HepG2 (cell line): Measurements from ENCODE around the gene SESN3. TPM values are rescaled to one million over a fixed set of nuclear protein-coding genes. Genes with fewer than 3 reads are reported as not detected.

Experiments
- BCL6 ChIP-seq: IDR thresholded peaks from 2 replicates; pipeline ENCODE4 v1.6.1; 2016; ENCODE audit warnings: missing genetic modification reagents, missing compliant biosample characterization
- CBFB ChIP-seq: sonication (generic); formaldehyde crosslinking; IDR thresholded peaks from 2 replicates; pipeline ENCODE4 v1.4.0; 2020; ENCODE audit warnings: missing genetic modification reagents
- CTCF ChIP-seq: sonication (generic); formaldehyde crosslinking; IDR thresholded peaks from 2 replicates; pipeline ENCODE4 v1.5.0; 2020; ENCODE audit warnings: mild to moderate bottlenecking, missing genetic modification reagents, moderate library complexity
- ELF3 ChIP-seq: IDR thresholded peaks from 2 replicates; pipeline ENCODE4 v1.6.1; 2016; ENCODE audit warnings: missing genetic modification reagents, missing compliant biosample characterization
- ETV5 ChIP-seq: IDR thresholded peaks from 2 replicates; pipeline ENCODE4 v1.6.1; 2018; ENCODE audit warnings: missing biosample characterization, missing genetic modification reagents, inconsistent platforms, borderline replicate concordance
- GABPB1 ChIP-seq: IDR thresholded peaks from 2 replicates; pipeline ENCODE4 v1.6.1; 2016; ENCODE audit warnings: mild to moderate bottlenecking, missing genetic modification reagents, moderate library complexity, missing compliant biosample characterization
- HDAC1 ChIP-seq: sonication (generic); formaldehyde crosslinking; IDR thresholded peaks from 2 replicates; pipeline ENCODE4 v1.5.1; 2020; ENCODE audit warnings: mild to moderate bottlenecking, missing genetic modification reagents
- HOMEZ ChIP-seq: IDR thresholded peaks from 2 replicates; pipeline ENCODE4 v1.6.1; 2016; ENCODE audit warnings: low read depth
- MTERF4 ChIP-seq: sonication (generic); formaldehyde crosslinking; IDR thresholded peaks from 2 replicates; pipeline ENCODE4 v1.8.0; 2023; ENCODE audit warnings: mild to moderate bottlenecking, missing genetic modification reagents
- PCBP2 ChIP-seq: fragments of 200-400 bp; formaldehyde crosslinking; optimal IDR thresholded peaks from 2 replicates; pipeline ENCODE3; 2018; ENCODE audit warnings: low read length, low read depth; ENCODE audit not compliant: poor library complexity, severe bottlenecking
- POGZ ChIP-seq: sonication (generic); formaldehyde crosslinking; IDR thresholded peaks from 2 replicates; pipeline ENCODE4 v1.4.0; 2020; ENCODE audit warnings: mild to moderate bottlenecking, missing genetic modification reagents
- RCOR2 ChIP-seq: IDR thresholded peaks from 2 replicates; pipeline ENCODE4 v1.6.1; 2016; ENCODE audit warnings: missing biosample characterization, missing genetic modification reagents
- RFX5 ChIP-seq: IDR thresholded peaks from 2 replicates; pipeline ENCODE4 v1.6.1; 2011; ENCODE audit warnings: low read depth, low read length, improper control_type of control experiment
- RXRB ChIP-seq: IDR thresholded peaks from 2 replicates; pipeline ENCODE4 v1.6.1; 2016; ENCODE audit warnings: borderline replicate concordance, missing genetic modification reagents, missing compliant biosample characterization
- SALL1 ChIP-seq: sonication (generic); formaldehyde crosslinking; IDR thresholded peaks from 2 replicates; pipeline ENCODE4 v1.8.0; 2022; ENCODE audit warnings: mild to moderate bottlenecking, missing genetic modification reagents
- SAP130 ChIP-seq: IDR thresholded peaks from 2 replicates; pipeline ENCODE4 v1.6.1; 2016; ENCODE audit warnings: low read depth
- SP1 ChIP-seq, 2 experiments: fragments of 450-650 bp in 1 of 2; sonication (generic) in 1 of 2; formaldehyde crosslinking in 1 of 2; IDR thresholded peaks; 2 replicates each; pipeline versions ENCODE4 v1.4.0 to v1.6.1; 2016 to 2020; ENCODE audit warnings: missing genetic modification reagents in 1 of 2
- SP2 ChIP-seq: sonication (generic); formaldehyde crosslinking; IDR thresholded peaks from 2 replicates; pipeline ENCODE4 v1.5.1; 2020; ENCODE audit warnings: mild to moderate bottlenecking, missing genetic modification reagents
- SP4 ChIP-seq: sonication (generic); formaldehyde crosslinking; IDR thresholded peaks from 2 replicates; pipeline ENCODE4 v1.8.1; 2023; ENCODE audit warnings: mild to moderate bottlenecking, missing genetic modification reagents
- ZFX ChIP-seq: sonication (generic); formaldehyde crosslinking; IDR thresholded peaks from 2 replicates; pipeline ENCODE4 v1.4.0; 2020; ENCODE audit warnings: mild to moderate bottlenecking, low read depth, missing genetic modification reagents, moderate library complexity
- ZMYM4 ChIP-seq: sonication (generic); formaldehyde crosslinking; IDR thresholded peaks from 2 replicates; pipeline ENCODE4 v1.8.1; 2023; ENCODE audit warnings: mild to moderate bottlenecking, missing genetic modification reagents
- ZNF17 ChIP-seq: sonication (generic); formaldehyde crosslinking; IDR thresholded peaks from 2 replicates; pipeline ENCODE4 v1.5.0; 2020; ENCODE audit warnings: mild to moderate bottlenecking, missing genetic modification reagents
- ZNF530 ChIP-seq: sonication (generic); formaldehyde crosslinking; IDR thresholded peaks from 2 replicates; pipeline ENCODE4 v1.5.0; 2020; ENCODE audit warnings: low read depth, mild to moderate bottlenecking, missing genetic modification reagents
- ZNF672 ChIP-seq: sonication (generic); formaldehyde crosslinking; IDR thresholded peaks from 2 replicates; pipeline ENCODE4 v1.8.1; 2022; ENCODE audit warnings: missing genetic modification reagents
- ZNF737 ChIP-seq: sonication (generic); formaldehyde crosslinking; IDR thresholded peaks from 2 replicates; pipeline ENCODE4 v1.5.0; 2020; ENCODE audit warnings: missing genetic modification reagents, mild to moderate bottlenecking, borderline replicate concordance
- polyA plus RNA-seq, 8 experiments: library from polyadenylated mRNA; depleted of rRNA in 3 of 8; stranded (reverse) in 7 of 8; unstranded in 1 of 8; fragments of >200 nt; fragmentation: Illumina TruSeq in 4 of 8; extraction: Trizol in 4 of 8; gene quantifications; 2 replicates each; pipeline versions ENCODE4 v1.2.1 to v1.2.3, GENCODE V29; 2011 to 2016; ENCODE audit warnings: low read depth in 4 of 8, missing spikeins in 1 of 8, mixed read lengths in 1 of 8; ENCODE audit not compliant: insufficient read depth in 1 of 8
- total RNA-seq, 5 experiments: library from RNA; depleted of rRNA; stranded (reverse); fragments of >200 nt; fragmentation: Illumina TruSeq; extraction: Trizol; gene quantifications; 2 replicates each; pipeline ENCODE4 v1.2.3, GENCODE V29; 2016; ENCODE audit warnings: low read depth in 1 of 5
- TF ChIP-seq, protein P1 (sequence below): sonication (generic); formaldehyde crosslinking; IDR thresholded peaks from 2 replicates; pipeline ENCODE4 v1.8.1; 2023; ENCODE audit warnings: mild to moderate bottlenecking, moderate library complexity, missing genetic modification reagents

SESN3 gene
- total and polyA plus RNA-seq, 2 of the 13 experiments (the other 11 are each of a cell fraction or from before 2014, with no cell fraction given), result 0.53 to 0.86 TPM

DNA sequence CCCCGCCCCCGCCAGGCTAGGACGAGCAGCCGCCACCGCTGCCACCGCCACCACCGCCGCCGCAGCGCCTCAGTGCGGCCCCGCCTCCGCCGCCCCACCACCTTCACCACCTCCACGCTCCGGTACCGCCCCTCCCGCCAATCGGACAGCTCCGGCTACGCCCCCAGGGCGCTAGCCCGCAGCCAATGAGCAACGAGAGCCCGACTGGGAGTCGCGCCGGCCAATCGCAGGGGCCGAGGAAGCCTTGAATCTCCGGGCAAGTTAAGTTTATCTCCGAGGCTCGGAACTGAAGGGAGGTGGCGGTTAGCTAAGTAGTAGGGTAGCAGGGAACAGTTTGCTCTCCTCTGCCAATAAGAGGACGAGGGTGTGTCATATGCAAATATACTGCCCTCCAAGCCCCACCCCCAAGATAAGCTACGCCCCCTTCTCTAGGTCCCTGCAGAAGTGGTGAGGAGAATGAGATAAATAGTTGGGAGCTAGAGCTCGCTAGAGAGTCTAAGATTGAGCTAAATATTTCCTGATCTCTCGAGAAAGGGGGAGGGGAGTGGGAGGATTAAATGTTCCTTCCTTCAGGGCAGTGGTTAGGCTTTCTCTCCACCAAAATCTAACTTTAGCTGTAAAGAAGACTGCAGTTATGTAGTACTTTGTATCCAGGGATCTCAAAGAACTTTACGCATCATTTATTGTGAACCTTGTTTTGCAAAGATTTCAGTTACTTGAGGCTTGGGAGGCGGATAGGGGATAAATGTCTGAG lies at the start of gene SESN3 (continued):
- TF ChIP-seq ZNF17 (CRISPR knock-in tag) (no peak), GABPB1 (peak; percentile 72; the same call in 1 of the 2 replicates), RFX5 (peak; percentile 96), ZNF530 (no peak), SALL1 (CRISPR knock-in tag) (peak; percentile 42; the same call in 1 of the 2 replicates), RCOR2 (CRISPR knock-in tag) (no peak), ZFX (0 out of 2 replicates have a peak, but pooled peaks have one; percentile 26), HOMEZ (CRISPR knock-in tag) (peak; percentile 89), PCBP2 (no peak), MTERF4 (CRISPR knock-in tag) (no peak), SP4 (peak; percentile 69), POGZ (peak; percentile 92), ETV5 (CRISPR knock-in tag) (no peak), SP1 (IDR thresholded peaks at IDR 0.05) (no peak), SP1 (CRISPR knock-in tag; IDR thresholded peaks at IDR 0.05) (peak; percentile 53), RXRB (CRISPR knock-in tag) (no peak), ELF3 (CRISPR knock-in tag) (no peak), BCL6 (CRISPR knock-in tag) (no peak), ZNF672 (CRISPR knock-in tag) (no peak), CTCF (0 out of 2 replicates have a peak, but pooled peaks have one; percentile 8), ZNF737 (CRISPR knock-in tag) (no peak), CBFB (CRISPR knock-in tag) (no peak), ZMYM4 (CRISPR knock-in tag) (peak; percentile 89), HDAC1 (CRISPR knock-in tag) (no peak), SAP130 (CRISPR knock-in tag) (0 out of 2 replicates have a peak, but pooled peaks have one; percentile 41), SP2 (CRISPR knock-in tag) (peak; percentile 76)
- TF ChIP-seq, protein P1, sequence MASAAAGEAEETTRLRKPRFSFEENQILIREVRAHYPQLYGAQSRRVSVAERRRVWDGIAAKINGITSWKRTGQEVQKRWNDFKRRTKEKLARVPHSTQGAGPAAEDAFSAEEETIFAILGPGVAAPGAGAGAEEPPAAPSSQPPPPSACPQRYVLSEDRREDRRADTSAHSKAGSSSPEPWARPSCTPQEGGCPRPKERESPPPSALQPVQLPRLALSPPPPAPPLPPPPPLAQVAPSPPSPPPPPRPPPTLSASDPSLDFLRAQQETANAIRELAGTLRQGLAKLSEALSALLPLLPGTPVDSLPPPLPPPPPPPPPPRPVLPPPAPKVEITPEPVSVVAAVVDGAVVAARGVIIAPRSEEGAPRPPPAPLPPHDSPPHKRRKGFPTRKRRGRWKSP, result 0 out of 2 replicates have a peak, but pooled peaks have one; percentile 27
